Thyroid gland (tissue), 4 donors: ENCODE results near the gene GARS1.

ENCODE experiments used
- POLR2A ChIP-seq, 2 donors: fragments of 450-650 bp; IDR thresholded peaks; one replicate each; pipeline ENCODE4 v1.6.1; 2017; ENCODE audit warnings: antibody characterized with exemption in 2 of 2, mild to moderate bottlenecking in 2 of 2, moderate library complexity in 1 of 2
- TF ChIP-seq, protein P1 (sequence below), 6 experiments: fragments of 200-600 bp in 3 of 6; fragments of 450-650 bp in 3 of 6; sonication (generic) in 3 of 6; IDR thresholded peaks; one replicate each; pipeline ENCODE4 v1.5.1; 2016 to 2019; ENCODE audit warnings: antibody characterized with exemption in 6 of 6, mild to moderate bottlenecking in 2 of 6, inconsistent platforms in 1 of 6, moderate library complexity in 1 of 6

DNA sequence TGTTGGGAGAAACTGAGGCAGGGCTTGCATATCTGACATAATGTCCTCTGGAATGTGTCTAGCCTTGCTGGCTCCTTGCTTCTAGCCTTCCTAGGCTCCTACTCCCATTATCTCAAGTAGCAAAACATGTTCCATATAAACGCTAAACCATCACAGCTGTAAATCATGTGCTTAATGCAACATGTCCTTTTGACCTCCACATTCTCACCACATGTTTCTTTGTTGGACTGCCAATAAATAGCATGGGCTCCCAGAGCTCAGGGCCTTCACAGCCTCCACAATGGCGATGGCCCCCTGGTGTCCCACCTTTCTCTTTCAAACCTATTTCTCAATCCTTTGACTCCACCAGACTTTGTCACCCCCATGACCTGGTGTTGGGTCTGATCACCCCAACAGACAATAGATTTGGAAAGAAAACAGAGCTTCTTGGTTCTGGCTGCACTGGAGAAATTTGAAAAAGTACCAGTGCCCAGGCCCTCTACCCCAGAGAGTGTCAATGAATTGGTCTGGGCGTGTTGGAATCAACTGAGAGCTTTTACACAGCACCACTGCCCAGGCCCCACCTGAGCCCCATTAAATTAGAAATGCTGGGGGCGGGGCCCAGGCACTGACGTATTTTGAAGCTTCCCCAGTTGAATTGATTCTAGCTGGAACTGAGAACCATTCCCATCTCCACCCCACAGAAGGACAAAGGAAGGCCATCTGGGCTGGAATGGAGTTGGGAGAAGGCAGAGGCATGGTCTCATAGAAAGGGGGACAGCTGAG lies 48.7 kb upstream of the GARS1 start:
- no peak for TF ChIP-seq POLR2A (IDR thresholded peaks at IDR 0.05)
- TF ChIP-seq, protein P1, sequence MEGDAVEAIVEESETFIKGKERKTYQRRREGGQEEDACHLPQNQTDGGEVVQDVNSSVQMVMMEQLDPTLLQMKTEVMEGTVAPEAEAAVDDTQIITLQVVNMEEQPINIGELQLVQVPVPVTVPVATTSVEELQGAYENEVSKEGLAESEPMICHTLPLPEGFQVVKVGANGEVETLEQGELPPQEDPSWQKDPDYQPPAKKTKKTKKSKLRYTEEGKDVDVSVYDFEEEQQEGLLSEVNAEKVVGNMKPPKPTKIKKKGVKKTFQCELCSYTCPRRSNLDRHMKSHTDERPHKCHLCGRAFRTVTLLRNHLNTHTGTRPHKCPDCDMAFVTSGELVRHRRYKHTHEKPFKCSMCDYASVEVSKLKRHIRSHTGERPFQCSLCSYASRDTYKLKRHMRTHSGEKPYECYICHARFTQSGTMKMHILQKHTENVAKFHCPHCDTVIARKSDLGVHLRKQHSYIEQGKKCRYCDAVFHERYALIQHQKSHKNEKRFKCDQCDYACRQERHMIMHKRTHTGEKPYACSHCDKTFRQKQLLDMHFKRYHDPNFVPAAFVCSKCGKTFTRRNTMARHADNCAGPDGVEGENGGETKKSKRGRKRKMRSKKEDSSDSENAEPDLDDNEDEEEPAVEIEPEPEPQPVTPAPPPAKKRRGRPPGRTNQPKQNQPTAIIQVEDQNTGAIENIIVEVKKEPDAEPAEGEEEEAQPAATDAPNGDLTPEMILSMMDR (IDR thresholded peaks at IDR 0.05), result no peak
